H1 (cell line): Measurements from ENCODE around the gene TMEM121B. TPM values are rescaled to one million over a fixed set of nuclear protein-coding genes. Genes with fewer than 3 reads are reported as not detected.

Experiments used
- BRCA1 ChIP-seq: IDR thresholded peaks from 2 replicates; pipeline ENCODE4 v1.6.1; 2012; ENCODE audit warnings: low read depth, low read length, improper control_type of control experiment
- SUZ12 ChIP-seq: fragments of 200-600 bp; sonication (generic); IDR thresholded peaks from 2 replicates; pipeline ENCODE4 v1.6.1; 2012; ENCODE audit warnings: mild to moderate bottlenecking, inconsistent platforms, low read length, moderate library complexity, mixed read lengths
- polyA plus RNA-seq, 7 experiments: library from polyadenylated mRNA; depleted of rRNA in 3 of 7; stranded (reverse) in 5 of 7; unstranded in 2 of 7; fragments of >200 nt in 5 of 7; fragments of 200-250 nt in 2 of 7; gene quantifications; 1 replicate in 5 of 7; 2 replicates in 1 of 7; 4 replicates in 1 of 7; pipeline versions ENCODE4 v1.2.1 to v1.2.3, GENCODE V29; 2011 to 2013; ENCODE audit warnings: missing spikeins in 2 of 7, mixed read lengths in 2 of 7
- total RNA-seq: library from RNA; stranded (reverse); fragmentation: NEBNext Ultra II Directional; extraction: Animal tissue kit (Norgen Biotek cat#: 25700); gene quantifications from 2 replicates; pipeline ENCODE4 v1.2.1, GENCODE V29; 2021
- TF ChIP-seq, protein P1 (sequence below): IDR thresholded peaks from 2 replicates; pipeline ENCODE4 v1.6.1; 2012; ENCODE audit warnings: low read length, inconsistent platforms

The TMEM121B gene
- total and polyA plus RNA-seq, 2 of the 8 experiments (the other 6 are each of a cell fraction or from before 2014, with no cell fraction given) = 4.3 to 6.9 TPM

DNA sequence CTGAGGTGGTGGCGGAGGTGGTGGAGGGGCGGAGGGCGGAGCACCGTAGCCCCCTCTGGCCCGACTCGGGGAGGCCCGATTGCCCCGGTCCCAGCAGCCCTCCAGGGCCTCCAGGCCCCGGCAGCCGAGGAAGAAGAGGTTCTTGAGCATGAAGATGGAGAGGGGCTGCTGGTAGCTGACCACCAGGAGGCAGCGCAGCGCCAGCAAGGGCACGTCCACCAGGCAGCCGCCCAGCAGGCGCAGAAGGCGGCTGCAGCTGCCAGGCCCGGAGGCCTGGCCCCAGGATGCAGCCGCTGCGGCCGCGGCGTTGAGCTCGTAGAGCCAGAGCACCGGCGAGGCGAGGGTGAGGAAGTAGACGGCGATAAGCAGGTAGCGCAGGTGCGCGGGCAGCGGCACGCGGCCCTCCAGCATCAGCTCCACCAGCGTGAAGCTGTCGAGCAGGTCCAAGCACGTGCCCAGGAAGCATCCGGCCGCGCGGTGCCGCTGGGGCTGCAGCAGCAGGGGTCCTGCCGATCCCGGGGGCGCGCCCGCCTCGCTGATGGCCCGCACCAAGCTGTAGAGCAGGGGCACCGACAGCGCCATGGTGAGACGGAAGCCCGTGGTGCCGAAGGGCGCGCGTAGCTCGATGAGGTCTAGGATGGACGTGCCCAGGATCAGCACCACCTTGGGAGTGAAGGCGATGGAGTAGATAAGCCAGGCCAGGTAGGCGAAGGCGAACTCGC lies 1.5 kb downstream of the TMEM121B start (continued):
- TF ChIP-seq, protein P1, sequence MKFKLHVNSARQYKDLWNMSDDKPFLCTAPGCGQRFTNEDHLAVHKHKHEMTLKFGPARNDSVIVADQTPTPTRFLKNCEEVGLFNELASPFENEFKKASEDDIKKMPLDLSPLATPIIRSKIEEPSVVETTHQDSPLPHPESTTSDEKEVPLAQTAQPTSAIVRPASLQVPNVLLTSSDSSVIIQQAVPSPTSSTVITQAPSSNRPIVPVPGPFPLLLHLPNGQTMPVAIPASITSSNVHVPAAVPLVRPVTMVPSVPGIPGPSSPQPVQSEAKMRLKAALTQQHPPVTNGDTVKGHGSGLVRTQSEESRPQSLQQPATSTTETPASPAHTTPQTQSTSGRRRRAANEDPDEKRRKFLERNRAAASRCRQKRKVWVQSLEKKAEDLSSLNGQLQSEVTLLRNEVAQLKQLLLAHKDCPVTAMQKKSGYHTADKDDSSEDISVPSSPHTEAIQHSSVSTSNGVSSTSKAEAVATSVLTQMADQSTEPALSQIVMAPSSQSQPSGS = no peak
- TF ChIP-seq SUZ12 (no peak), BRCA1 (no peak)
